HG03045 (cell line): ENCODE measurements around the gene SCMH1.

ENCODE experiments used
- ATAC-seq: cut with Tn5 transposase; IDR thresholded peaks from one replicate; pipeline ENCODE4 v1.9.1; 2021; ENCODE audit warnings: mild to moderate bottlenecking, moderate library complexity; ENCODE audit not compliant: unreplicated experiment

Gene SCMH1

GRCh38 chr1:41101950-41102607 is 140.0 kb downstream of the SCMH1 start:
- ATAC-seq, result no peak

DNA sequence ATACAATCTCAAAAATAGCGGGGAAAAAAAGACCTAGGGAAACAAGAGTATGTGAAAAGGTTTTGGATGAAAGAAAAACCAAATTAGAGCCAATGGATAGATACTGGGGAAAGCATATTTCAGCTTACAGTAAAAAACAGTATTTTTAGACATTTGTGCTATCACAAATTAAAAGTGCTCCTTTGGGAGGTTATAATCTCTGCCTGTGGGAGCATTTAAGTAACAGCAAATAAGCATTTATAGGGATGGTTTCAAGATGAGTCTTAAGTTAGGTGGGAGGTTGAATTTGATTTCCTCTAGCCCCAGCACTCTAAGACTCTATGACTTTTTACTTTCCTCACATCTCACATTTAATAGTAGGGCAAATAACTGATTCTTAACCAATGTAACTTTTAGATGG is 141.0 kb downstream of the SCMH1 start:
- ATAC-seq, result no peak

DNA sequence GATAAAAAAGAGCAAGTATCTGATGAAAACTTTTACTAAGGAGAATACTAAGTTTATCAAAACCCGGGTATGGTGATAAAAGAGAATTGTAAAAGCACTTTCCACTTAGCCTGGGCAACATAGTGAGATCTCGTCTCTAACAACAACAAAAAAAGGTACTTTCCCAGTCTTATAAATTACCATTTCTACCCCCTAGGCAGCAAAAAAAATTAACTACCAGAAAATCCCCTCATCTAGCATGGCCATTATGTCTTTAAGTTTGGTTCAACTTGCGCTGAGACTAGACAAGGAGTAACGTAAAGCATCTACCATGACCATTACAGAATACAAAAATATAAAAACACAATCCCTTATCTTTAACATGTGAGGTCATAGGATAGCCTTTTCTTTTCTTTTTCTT is 141.9 kb downstream of the SCMH1 start:
- ATAC-seq, result no peak

DNA sequence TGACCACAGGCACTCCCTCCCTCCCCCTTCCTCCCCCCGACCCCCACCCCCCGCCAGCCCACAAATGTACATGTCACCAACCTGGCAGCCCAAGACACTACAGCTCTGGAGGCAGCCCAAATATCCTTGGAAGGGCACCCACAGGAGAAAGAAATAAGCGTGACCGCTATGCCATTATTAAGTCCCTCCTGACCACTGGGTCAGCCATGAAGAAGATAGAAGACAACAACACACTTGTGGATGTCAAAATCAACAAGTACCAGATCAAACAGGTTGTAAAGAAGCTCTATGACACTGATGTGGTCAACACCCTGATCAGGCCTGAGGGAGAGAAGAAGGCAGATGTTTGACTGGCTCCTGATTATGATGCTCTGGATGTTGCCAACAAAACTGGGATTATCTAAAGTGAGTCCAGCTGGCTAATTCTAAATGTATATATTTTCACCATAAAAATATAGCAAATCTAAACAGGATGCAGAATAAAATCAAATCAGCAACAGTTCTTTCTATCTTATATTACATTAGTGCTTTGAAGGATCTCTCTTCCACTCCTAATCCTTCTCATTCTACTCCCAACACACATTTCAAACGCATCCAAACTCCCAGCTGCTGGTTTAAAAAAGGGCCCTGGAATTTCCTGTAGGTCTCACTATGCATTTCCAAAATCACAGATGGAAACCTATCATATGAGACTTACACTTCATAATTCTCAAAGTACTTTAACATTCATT is 143.2 kb downstream of the SCMH1 start:
- ATAC-seq, result no peak

- no peak for ATAC-seq
Observed at GRCh38 chr1:41097105-41097504, 145.0 kb downstream of the SCMH1 start.

DNA sequence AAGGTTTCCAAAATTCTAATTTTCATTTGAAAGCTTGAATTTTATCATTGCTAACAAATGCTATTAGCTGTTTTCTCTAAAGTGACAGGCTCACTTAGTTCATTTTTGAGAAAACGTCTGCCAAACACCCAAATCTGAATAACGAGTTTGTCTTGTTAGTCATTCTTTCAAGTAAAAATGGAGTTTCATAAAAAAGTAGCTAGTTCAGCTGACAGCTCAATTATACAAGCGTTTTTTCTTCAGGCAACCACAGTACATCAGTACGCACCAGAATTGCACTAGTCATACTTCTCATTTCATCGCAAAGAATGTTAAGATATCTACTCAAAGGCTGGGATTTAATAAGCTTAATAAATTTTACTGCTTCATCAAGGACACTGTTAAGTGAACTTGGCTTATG is 148.3 kb downstream of the SCMH1 start:
- ATAC-seq, result no peak

DNA sequence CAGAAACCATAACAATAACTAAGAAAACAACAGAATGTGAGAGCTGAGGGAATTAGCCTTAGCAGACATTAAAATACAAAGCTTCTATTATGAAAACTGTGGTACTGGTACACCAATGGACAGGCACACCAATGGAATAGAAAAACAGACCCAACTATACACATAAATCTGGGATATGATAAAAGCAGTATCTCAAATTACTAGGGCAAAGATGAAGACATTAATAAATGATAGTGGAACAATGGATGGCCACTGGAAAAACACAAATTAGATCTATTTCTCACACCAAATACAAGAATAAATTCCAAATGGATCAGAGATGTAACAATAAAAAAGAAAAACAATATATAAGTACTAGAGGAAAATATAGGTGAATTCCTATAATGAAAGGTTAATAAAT is 155.2 kb downstream of the SCMH1 start:
- ATAC-seq, result no peak

GRCh38 chr1:41078616-41079015 is 163.5 kb downstream of the SCMH1 start:
- ATAC-seq, result no peak

DNA sequence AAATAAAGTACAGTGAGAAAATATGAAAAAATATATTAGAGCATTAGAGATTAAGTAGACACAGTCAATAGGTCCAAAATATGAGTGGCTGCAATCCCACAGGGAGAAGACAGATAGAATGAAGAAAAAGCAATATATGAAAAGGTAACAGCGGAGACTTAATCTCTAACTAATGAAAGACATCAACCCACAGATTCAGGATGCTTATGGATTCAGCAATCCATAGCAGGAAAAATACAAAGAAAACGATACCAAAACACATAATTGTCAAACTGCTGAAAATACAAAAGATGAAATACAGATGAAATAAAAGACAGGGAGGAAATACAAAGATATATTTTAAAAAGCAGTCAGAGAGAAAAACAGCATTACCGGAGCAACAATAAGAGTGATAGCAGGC is 163.9 kb downstream of the SCMH1 start:
- ATAC-seq, result no peak

- no peak for ATAC-seq
Observed at GRCh38 chr1:41073971-41074370, 168.1 kb downstream of the SCMH1 start.

- ATAC-seq, result no peak
Observed at GRCh38 chr1:41072051-41072450, 170.1 kb downstream of the SCMH1 start.

- ATAC-seq, result no peak
Observed at GRCh38 chr1:41056907-41057306, 185.2 kb downstream of the SCMH1 start.

GRCh38 chr1:41053316-41053715 is 188.8 kb downstream of the SCMH1 start:
- ATAC-seq, result no peak

DNA sequence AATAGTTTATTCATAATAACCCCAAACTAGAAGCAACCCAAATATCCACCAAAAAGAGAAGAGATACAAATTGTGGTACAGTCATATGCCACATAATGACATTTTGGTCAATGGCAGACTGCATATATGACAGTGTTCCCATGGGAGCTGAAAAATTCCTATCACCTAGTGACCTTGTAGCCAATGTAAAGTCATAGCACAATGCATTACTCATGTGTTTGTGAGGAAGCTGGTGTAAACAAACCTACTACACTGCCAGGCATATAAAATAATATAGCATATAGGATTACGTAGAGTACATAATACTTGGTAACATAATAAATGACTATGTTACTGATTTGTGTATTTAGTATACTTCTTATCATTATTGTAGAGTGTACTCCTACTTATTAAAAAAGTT is 191.1 kb downstream of the SCMH1 start:
- no peak for ATAC-seq

GRCh38 chr1:41048540-41048939 is 193.6 kb downstream of the SCMH1 start:
- no peak for ATAC-seq

DNA sequence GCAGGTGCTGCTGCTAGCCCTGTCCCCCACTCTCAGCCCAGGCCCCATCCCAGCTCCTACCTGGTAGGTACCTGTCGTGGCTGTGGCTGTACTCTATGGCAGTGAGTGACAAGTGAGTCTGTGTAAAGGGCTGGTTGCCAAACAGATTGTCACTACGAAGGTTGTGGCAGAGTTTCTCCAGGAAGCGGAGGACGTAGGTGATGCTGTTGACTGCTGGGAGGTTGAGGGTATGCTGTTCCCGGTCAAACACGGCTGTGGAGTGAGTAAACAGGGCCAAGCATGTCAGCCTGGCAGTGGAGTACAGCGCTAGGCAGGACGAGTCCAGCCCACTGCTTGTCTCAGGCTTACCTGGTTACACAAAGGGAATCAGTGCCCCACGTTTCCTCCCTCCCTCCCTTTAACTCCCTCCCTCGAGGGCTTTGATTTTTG is 195.7 kb downstream of the SCMH1 start:
- ATAC-seq, result no peak

- no peak for ATAC-seq
Observed at GRCh38 chr1:41045740-41046139, 196.4 kb downstream of the SCMH1 start.

DNA sequence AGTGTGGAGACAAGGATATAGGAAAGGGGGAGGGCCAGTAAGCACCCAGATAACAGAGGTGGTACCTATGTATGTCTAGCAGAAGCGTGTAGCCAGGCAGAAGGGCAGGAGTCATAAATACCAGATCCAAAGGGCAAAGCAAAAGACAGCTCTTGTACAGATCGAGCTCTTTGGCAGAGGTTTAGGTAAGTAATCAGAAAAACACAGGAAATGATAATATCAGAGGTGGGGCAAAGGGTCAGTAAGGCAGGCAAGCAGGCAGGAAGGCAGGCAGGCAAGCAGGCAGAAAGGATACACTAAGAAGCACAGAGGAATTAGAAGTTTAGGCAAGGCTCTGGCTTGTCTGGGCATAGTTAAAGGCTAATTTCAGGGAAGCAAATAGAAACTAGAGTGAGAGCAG is 197.9 kb downstream of the SCMH1 start:
- no peak for ATAC-seq

DNA sequence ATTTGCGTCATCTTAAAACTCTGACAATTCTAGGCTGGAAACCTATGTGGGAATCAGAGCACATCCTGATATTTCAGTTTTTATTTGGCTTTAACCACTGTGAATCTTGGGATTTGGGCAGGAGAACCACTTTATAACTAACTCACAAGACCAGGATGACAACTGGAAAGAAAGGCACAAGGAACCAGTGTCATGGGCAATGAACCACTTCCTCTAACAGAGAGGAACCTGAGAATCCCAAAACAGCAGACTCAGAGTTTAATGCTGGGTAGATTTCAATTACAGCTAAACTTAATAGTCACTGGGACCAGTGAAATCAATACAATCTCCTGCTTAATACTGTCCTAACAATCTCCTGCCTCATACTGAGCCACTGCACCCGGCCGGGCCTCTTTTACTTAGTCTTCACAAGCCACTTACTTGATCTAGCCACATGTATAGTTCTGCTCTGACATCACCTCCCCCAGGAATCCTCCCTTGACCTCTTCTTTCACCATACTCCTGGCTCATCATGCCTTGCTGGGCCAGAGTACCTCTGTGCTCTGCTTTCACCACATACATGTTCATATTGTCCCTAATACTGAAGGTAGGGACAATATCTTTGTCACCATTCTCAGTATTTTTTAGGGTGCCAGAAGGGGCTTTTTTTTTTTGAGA is 200.4 kb downstream of the SCMH1 start:
- no peak for ATAC-seq

DNA sequence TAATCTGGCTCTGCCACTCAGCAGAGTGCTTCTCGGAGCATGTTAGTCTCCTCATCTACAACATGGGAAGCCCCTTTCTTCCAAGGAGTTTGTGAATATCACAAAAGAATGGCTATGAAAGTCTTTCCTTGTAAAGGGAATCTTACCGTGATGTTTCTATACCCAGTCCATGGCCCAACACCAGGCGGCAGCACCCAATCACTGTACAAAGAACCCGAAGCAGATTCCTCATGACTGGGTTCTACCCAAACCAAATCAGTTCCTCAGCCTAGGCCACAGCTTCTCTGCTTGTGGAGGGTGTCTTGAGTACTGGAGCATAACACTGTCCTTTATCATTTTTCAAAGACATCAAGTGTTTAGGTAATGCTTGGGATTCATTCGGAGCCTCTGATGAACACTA is 204.0 kb downstream of the SCMH1 start:
- no peak for ATAC-seq

- ATAC-seq, result no peak
Observed at GRCh38 chr1:41037116-41037903, 204.8 kb downstream of the SCMH1 start.
